HepG2 (cell line): ENCODE measurements around the gene HPD. TPM values are rescaled to one million over a fixed set of nuclear protein-coding genes. Genes with fewer than 3 reads are reported as not detected.
A peak's percentile ranks its signal among the peaks of the same experiment; 100 is the strongest.

Source experiments
- ARNT2 ChIP-seq: sonication (generic); formaldehyde crosslinking; IDR thresholded peaks from 2 replicates; pipeline ENCODE4 v1.8.0; 2022; ENCODE audit warnings: mild to moderate bottlenecking, low read depth, missing genetic modification reagents, moderate library complexity
- SOX6 ChIP-seq, 2 experiments: fragments of 450-650 bp in 1 of 2; sonication (generic) in 1 of 2; formaldehyde crosslinking in 1 of 2; IDR thresholded peaks; 2 replicates each; pipeline versions ENCODE4 v1.4.0 to v1.6.1; 2017 to 2020; ENCODE audit warnings: antibody characterized with exemption in 1 of 2, mild to moderate bottlenecking in 1 of 2, missing genetic modification reagents in 1 of 2
- polyA plus RNA-seq, 8 experiments: library from polyadenylated mRNA; depleted of rRNA in 3 of 8; stranded (reverse) in 7 of 8; unstranded in 1 of 8; fragments of >200 nt; fragmentation: Illumina TruSeq in 4 of 8; extraction: Trizol in 4 of 8; gene quantifications; 2 replicates each; pipeline versions ENCODE4 v1.2.1 to v1.2.3, GENCODE V29; 2011 to 2016; ENCODE audit warnings: low read depth in 4 of 8, missing spikeins in 1 of 8, mixed read lengths in 1 of 8; ENCODE audit not compliant: insufficient read depth in 1 of 8
- total RNA-seq, 5 experiments: library from RNA; depleted of rRNA; stranded (reverse); fragments of >200 nt; fragmentation: Illumina TruSeq; extraction: Trizol; gene quantifications; 2 replicates each; pipeline ENCODE4 v1.2.3, GENCODE V29; 2016; ENCODE audit warnings: low read depth in 1 of 5
- TF ChIP-seq, protein P1 (sequence below): sonication (generic); formaldehyde crosslinking; IDR thresholded peaks from 2 replicates; pipeline ENCODE4 v1.4.0; 2020; ENCODE audit warnings: missing genetic modification reagents, borderline replicate concordance
- TF ChIP-seq, protein P2 (sequence below): sonication (generic); formaldehyde crosslinking; IDR thresholded peaks from 2 replicates; pipeline ENCODE4 v1.4.0; 2020; ENCODE audit warnings: mild to moderate bottlenecking, missing genetic modification reagents
- TF ChIP-seq, protein P3 (sequence below): sonication (generic); formaldehyde crosslinking; IDR thresholded peaks from 2 replicates; pipeline ENCODE4 v1.4.0; 2020; ENCODE audit warnings: mild to moderate bottlenecking, missing genetic modification reagents
- TF ChIP-seq, protein P4 (sequence below): IDR thresholded peaks from 2 replicates; pipeline ENCODE4 v1.6.1; 2016; ENCODE audit warnings: missing biosample characterization, missing genetic modification reagents, low read depth

The HPD gene
- total and polyA plus RNA-seq, 2 of the 13 experiments (the other 11 are each of a cell fraction or from before 2014, with no cell fraction given) = 120 to 195 TPM

DNA sequence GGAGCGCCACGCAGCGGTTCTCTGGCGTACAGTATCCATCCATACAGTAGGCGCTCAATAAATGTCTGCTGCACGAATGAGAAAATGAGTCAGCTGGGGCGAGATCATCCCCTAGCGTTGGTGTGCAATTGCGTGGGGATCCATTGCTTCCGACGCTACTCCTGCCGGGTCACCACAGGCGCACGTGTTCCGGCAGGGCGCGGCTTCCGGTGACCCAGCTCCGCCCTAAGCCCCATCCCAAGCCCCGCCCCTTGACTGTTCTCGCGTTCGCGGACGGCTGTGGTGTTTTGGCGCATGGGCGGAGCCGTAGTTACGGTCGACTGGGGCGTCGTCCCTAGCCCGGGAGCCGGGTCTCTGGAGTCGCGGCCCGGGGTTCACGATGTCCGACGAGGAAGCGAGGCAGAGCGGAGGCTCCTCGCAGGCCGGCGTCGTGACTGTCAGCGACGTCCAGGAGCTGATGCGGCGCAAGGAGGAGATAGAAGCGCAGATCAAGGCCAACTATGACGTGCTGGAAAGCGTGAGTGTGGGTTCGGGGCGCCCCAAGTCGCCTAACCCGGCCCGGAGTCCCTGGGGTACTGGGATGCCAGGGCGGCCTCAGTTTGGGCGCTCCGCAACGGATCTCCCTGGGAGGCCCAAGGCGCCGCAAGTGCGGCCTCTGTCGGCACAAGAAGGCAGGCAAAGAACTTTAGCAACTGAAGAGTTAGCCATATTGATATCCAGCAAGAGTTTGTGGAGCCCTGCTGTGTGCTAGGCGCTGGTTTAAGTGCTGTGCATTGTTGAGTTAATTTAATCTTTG lies 30.0 kb upstream of the HPD start, which contains the start of gene PSMD9 (continued):
- TF ChIP-seq, protein P1, sequence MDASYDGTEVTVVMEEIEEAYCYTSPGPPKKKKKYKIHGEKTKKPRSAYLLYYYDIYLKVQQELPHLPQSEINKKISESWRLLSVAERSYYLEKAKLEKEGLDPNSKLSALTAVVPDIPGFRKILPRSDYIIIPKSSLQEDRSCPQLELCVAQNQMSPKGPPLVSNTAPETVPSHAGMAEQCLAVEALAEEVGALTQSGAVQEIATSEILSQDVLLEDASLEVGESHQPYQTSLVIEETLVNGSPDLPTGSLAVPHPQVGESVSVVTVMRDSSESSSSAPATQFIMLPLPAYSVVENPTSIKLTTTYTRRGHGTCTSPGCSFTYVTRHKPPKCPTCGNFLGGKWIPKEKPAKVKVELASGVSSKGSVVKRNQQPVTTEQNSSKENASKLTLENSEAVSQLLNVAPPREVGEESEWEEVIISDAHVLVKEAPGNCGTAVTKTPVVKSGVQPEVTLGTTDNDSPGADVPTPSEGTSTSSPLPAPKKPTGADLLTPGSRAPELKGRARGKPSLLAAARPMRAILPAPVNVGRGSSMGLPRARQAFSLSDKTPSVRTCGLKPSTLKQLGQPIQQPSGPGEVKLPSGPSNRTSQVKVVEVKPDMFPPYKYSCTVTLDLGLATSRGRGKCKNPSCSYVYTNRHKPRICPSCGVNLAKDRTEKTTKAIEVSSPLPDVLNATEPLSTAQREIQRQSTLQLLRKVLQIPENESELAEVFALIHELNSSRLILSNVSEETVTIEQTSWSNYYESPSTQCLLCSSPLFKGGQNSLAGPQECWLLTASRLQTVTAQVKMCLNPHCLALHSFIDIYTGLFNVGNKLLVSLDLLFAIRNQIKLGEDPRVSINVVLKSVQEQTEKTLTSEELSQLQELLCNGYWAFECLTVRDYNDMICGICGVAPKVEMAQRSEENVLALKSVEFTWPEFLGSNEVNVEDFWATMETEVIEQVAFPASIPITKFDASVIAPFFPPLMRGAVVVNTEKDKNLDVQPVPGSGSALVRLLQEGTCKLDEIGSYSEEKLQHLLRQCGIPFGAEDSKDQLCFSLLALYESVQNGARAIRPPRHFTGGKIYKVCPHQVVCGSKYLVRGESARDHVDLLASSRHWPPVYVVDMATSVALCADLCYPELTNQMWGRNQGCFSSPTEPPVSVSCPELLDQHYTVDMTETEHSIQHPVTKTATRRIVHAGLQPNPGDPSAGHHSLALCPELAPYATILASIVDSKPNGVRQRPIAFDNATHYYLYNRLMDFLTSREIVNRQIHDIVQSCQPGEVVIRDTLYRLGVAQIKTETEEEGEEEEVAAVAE (CRISPR knock-in tag) = peak; percentile 82; the same call in 1 of the 2 replicates
- TF ChIP-seq, protein P2, sequence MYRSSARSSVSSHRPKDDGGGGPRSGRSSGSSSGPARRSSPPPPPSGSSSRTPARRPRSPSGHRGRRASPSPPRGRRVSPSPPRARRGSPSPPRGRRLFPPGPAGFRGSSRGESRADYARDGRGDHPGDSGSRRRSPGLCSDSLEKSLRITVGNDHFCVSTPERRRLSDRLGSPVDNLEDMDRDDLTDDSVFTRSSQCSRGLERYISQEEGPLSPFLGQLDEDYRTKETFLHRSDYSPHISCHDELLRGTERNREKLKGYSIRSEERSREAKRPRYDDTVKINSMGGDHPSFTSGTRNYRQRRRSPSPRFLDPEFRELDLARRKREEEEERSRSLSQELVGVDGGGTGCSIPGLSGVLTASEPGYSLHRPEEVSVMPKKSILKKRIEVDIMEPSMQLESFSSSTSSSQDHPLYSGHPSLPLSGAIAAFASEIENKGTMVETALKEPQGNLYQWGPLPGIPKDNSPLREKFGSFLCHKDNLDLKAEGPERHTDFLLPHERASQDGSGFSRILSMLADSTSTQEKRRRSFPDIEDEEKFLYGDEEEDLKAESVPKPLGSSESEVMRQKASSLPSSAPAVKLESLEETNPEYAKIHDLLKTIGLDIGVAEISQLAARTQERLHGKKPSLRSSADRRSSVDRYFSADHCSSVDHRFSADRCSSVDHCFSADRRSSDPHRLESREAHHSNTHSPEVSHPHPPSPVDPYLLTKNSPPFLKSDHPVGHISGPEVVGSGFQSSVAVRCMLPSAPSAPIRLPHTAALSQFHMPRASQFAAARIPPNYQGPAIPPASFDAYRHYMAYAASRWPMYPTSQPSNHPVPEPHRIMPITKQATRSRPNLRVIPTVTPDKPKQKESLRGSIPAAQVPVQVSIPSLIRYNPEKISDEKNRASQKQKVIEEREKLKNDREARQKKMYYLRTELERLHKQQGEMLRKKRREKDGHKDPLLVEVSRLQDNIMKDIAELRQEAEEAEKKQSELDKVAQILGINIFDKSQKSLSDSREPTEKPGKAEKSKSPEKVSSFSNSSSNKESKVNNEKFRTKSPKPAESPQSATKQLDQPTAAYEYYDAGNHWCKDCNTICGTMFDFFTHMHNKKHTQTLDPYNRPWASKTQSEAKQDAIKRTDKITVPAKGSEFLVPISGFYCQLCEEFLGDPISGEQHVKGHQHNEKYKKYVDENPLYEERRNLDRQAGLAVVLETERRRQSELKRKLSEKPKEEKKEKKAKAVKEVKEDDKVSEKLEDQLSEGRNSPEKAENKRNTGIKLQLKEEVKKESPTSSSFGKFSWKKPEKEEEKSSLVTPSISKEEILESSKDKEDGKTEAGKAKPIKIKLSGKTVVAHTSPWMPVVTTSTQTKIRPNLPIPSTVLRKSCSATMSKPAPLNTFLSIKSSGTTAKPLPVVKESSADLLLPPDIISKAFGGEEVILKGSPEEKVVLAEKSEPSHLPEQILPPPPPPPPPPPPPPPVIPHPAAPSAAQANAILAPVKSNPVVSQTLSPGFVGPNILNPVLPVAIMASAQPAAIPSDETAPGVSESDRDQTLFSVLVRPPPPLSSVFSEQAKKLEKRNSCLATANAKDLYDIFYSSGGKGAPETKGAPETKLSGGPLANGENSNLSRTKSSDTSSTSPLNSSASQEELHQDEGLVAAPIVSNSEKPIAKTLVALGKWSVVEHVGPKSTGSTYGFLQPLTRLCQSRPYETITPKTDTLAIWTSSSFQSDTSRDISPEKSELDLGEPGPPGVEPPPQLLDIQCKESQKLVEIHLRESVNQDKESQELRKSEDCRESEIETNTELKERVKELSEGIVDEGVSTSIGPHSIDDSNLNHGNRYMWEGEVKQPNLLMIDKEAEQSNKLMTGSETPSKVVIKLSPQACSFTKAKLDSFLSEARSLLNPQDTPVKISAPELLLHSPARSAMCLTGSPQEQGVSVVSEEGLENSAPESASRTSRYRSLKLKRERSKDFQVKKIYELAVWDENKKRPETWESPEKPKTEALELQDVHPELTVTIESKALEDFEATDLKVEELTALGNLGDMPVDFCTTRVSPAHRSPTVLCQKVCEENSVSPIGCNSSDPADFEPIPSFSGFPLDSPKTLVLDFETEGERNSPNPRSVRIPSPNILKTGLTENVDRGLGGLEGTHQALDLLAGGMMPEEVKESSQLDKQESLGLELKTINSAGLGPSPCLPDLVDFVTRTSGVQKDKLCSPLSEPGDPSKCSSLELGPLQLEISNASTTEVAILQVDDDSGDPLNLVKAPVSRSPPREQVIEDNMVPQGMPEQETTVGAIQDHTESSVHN = peak; percentile 80; the same call in 1 of the 2 replicates
- TF ChIP-seq, protein P3, sequence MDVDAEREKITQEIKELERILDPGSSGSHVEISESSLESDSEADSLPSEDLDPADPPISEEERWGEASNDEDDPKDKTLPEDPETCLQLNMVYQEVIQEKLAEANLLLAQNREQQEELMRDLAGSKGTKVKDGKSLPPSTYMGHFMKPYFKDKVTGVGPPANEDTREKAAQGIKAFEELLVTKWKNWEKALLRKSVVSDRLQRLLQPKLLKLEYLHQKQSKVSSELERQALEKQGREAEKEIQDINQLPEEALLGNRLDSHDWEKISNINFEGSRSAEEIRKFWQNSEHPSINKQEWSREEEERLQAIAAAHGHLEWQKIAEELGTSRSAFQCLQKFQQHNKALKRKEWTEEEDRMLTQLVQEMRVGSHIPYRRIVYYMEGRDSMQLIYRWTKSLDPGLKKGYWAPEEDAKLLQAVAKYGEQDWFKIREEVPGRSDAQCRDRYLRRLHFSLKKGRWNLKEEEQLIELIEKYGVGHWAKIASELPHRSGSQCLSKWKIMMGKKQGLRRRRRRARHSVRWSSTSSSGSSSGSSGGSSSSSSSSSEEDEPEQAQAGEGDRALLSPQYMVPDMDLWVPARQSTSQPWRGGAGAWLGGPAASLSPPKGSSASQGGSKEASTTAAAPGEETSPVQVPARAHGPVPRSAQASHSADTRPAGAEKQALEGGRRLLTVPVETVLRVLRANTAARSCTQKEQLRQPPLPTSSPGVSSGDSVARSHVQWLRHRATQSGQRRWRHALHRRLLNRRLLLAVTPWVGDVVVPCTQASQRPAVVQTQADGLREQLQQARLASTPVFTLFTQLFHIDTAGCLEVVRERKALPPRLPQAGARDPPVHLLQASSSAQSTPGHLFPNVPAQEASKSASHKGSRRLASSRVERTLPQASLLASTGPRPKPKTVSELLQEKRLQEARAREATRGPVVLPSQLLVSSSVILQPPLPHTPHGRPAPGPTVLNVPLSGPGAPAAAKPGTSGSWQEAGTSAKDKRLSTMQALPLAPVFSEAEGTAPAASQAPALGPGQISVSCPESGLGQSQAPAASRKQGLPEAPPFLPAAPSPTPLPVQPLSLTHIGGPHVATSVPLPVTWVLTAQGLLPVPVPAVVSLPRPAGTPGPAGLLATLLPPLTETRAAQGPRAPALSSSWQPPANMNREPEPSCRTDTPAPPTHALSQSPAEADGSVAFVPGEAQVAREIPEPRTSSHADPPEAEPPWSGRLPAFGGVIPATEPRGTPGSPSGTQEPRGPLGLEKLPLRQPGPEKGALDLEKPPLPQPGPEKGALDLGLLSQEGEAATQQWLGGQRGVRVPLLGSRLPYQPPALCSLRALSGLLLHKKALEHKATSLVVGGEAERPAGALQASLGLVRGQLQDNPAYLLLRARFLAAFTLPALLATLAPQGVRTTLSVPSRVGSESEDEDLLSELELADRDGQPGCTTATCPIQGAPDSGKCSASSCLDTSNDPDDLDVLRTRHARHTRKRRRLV (CRISPR knock-in tag) = peak; percentile 95
- TF ChIP-seq SOX6 (IDR thresholded peaks at IDR 0.05) (no peak), SOX6 (CRISPR knock-in tag; IDR thresholded peaks at IDR 0.05) (peak; percentile 88), ARNT2 (CRISPR knock-in tag) (peak; percentile 97)
- TF ChIP-seq, protein P4, sequence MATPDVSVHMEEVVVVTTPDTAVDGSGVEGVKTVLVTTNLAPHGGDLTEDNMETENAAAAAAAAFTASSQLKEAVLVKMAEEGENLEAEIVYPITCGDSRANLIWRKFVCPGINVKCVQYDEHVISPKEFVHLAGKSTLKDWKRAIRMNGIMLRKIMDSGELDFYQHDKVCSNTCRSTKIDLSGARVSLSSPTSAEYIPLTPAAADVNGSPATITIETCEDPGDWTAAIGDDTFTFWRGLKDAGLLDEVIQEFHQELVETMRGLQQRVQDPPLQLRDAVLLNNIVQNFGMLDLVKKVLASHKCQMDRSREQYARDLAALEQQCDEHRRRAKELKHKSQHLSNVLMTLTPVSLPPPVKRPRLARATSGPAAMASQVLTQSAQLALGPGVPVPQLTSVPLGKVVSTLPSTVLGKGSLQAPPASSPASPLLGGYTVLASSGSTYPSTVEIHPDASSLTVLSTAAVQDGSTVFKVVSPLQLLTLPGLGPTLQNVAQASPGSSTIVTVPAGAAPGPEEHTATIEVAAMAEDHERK (CRISPR knock-in tag) = 0 out of 2 replicates have a peak, but pooled peaks have one; percentile 53
